NOMO-1 (cell line): Measurements from ENCODE around the gene GPD2.

Experiments used
- DNase-seq, 2 experiments: peaks; one replicate each; lab custom pipeline; 2025; ENCODE audit not compliant: unreplicated experiment in 2 of 2; lab: John Stamatoyannopoulos, UW

The GPD2 gene

GRCh38 chr2:156435718-156436496 lies at the start of gene GPD2:
Gene GPD2, plus strand, starts transcription at chr2:156436379. Its CDS starts 39,727 bp downstream, at chr2:156476106.
- DNase-seq: no peak

DNA sequence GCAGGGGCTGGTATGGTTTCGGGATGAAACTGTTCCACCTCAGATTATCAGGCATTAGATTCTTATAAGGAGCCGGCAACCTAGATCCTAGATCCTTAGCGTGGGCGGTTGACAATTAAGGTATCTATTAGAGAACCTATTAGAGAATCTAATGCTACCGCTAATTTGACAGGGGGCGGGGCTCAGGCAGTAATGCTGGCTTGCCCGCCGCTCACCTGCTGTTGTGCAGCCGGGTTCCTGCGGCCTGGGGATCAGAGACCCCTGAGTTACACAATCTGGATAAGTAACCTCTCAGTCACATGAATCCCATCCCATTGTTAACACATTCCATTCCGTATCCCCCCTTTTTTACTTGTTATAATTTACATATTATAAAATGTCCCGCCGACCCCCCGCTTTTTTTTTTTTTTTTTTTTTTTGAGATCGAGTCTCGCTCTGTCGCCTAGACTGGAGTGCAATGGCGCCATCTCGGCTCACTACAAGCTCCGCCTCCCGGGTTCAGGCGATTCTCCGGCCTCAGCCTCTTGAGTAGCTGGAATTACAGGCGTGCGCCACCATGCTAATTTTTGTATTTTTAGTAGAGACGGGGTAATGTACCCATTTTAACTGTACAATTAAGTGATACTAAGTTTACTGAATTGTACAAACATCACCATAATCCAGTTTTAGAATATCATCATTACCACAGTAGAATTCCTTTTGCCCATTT lies 42.0 kb upstream of the GPD2 start:
- no peak for DNase-seq

DNA sequence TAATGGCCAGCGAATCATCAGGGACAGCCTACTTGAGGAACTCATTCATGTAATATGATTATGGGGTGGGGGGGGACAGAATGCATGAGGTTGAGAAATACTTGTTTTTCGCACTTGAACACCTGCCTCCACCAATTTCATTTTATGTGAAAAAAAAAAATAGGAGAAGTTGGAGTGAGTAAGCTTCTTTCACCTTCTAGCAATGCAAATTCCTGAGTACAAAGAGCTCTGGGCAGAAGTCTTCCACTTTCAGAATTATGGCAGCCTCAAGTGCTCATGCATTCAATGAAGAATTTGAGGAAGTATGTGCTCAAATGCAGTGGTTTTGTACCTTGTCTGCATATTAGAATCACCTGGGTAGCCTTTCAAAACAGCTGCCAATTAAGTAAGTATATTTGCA lies 40.1 kb upstream of the GPD2 start:
- peak; percentile 77 to 84 for DNase-seq

- DNase-seq: no peak
Measured at GRCh38 chr2:156397229-156397628, 39.0 kb upstream of the GPD2 start.

GRCh38 chr2:156398176-156398575 lies 38.0 kb upstream of the GPD2 start:
- no peak for DNase-seq

GRCh38 chr2:156399224-156399949 lies 36.8 kb upstream of the GPD2 start:
- peak in 1 of 2 experiments; percentile 31 for DNase-seq

DNA sequence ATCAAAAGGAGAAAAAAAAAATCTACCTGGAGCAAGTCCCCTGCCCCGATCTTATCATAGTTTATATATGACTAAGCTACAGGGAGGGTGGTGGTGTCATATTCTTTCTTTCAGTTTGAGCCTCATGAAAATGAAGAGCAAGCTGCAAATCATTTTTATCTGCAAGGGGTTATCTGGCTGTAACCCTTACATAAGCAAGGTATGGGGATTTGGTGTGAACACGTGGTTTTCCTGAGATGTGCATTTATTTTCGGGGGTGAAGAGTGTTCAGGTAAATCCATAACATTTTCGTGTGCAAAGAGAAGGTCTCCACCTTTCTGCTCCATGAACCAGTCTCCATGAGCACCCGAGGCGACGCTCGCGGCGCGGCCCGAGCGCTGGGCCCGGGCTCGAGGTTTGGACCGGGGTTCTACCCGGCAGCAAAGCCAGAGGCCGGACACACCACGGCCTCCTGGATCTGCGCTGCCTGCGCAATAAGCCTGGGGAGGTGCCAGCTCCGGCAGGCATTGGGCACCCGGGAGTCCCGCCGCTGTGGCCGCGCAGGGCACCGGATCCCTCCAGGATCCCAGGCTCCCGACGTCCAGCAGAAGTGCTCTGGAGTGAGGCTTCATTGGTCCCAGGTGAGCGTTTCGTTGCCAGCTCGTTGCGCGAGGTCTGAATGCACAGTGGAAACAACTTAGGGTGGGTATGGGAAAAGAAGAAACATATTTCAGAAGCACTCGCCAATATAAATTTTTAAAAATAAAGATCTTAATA lies 36.1 kb upstream of the GPD2 start:
- peak in 1 of 2 experiments; percentile 39 for DNase-seq

DNA sequence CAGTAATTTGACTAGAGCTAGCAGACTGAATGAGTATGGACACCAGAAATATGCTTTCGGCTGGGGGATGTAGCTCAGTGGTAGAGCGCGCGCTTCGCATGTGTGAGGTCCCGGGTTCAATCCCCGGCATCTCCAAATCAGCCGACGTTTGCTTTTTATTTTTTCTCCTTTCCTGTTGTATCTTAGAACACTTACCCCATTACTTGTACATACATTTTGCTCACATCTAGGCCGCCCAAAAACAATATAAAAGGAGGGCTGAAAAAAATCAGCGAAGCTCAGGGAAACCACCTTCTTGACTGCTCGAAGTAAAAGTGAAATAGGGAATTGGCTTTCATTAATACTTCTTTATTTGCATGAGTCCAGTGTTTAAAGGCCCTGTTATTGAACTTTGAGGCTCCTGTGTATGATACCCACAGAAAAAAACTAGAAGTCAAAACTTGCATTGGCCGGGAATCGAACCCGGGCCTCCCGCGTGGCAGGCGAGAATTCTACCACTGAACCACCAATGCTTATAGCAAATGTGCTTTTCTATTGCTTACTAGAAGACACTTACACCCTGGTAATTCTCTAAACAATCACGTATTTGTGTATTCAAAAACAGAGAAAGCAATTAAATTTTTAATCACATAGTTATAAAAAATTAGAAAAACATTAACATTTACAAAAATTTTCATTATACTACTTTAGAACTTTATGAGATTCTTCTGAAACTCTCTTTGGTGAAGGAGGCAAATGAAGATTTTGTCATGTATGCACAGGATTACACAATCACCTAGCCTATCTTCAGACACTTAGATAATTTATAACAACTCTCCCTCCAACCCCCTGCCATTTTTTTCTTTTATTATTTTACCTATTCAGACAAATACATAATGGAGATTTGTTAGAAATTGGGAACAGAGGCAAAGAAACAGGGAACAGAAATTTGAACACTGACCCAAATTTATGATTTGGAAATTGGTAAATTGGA lies 35.2 kb upstream of the GPD2 start:
- DNase-seq: peak; percentile 43 to 73

DNA sequence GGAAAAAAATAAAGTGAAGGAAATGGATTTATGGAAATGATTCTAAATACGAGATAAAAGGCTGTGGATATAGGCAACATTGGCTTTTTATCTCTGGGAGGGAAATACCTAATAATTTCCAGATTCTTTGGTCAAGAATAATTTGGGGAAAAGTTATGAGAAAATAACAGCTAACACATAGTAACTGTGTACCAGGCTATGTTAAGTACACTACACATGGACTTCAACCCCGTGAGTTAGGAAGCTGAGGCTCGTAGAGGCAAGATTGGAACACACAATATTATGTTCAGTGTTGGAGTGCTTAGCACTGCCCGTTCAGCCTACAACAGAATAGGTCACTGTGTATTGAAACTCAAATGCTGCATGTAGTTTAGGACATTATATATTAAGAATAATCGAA lies 34.3 kb upstream of the GPD2 start:
- DNase-seq: no peak

GRCh38 chr2:156405586-156405985 lies 30.6 kb upstream of the GPD2 start:
- peak; percentile 87 to 95 for DNase-seq

DNA sequence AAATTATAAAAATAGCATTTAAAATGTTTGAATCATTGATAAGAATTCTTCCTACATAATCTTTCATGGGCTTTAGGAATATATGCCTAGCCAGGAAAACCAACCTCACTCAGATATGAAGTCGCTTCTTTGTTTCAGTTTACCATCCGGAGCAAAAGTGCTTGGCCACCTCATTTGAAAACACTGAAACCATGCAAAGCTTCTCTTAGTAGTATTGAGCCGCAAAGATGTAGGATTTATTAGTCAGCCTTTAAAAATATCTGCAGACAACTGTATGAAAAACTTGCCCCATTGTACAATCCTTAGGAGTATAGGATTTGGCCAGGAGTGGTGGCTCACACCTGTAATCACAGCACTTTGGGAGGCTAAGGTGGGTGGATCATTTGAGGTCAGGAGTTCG lies 24.3 kb upstream of the GPD2 start:
- DNase-seq: no peak

GRCh38 chr2:156421851-156422250 lies 14.3 kb upstream of the GPD2 start:
- DNase-seq: no peak

- no peak for DNase-seq
Measured at GRCh38 chr2:156423674-156424282, 12.4 kb upstream of the GPD2 start.

- DNase-seq: peak in 1 of 2 experiments; percentile 29
Measured at GRCh38 chr2:156427074-156427473, 9.1 kb upstream of the GPD2 start.

- no peak for DNase-seq
Measured at GRCh38 chr2:156429211-156429610, 7.0 kb upstream of the GPD2 start.

- DNase-seq: peak in 1 of 2 experiments; percentile 16
Measured at GRCh38 chr2:156430236-156430979, 5.8 kb upstream of the GPD2 start.

GRCh38 chr2:156430980-156431358 lies 5.2 kb upstream of the GPD2 start:
- peak; percentile 56 to 92 for DNase-seq

DNA sequence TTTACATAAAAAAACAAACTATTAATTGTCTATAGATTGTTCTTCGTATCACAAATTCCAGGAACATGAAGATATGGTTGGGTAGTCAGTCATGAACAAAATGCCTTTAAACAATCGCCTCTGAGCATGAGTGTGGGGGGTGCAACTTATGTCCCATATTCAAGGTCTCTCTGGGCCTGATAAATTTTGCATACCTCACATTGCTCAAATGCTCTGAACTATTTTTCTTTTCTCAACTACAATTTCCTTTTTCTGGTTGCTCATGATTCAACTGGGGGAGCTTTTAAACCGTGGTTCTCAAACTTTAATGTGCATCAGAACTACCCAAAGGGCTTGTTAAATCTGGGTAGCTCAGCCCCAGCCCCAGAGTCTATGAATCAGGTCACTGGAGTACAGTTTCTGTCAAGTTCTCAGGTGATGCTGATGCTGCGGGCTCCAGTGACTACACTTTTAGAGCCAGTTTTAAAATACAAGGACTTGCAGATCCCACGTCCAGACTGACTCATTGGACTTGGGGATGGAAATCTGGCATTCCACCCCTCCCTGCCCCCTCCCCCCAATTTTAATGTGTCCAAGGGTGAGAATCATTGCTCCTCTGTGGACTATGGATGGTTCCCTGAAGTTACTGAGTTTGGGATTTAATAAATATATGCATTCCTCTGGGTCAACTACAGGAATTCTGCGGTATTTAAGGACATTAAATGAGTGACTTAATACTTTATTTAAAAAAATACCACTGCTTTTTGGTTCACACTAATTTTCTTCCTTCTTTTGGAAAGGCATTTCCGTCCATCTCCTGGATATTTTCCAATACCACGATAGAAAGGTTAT lies 1.5 kb upstream of the GPD2 start:
- peak in 1 of 2 experiments; percentile 11 for DNase-seq
